GM19043 (cell line): ENCODE measurements around the gene KIR2DL3.
"Not testable (repeated sequence)": the region's sequence is repeated elsewhere in the genome, so short reads cannot be mapped to it uniquely, and the experiment has no call there.

ENCODE experiments used
- ATAC-seq: cut with Tn5 transposase; IDR thresholded peaks from one replicate; pipeline ENCODE4 v1.9.1; 2021; ENCODE audit warnings: low read depth; ENCODE audit not compliant: unreplicated experiment

KIR2DL3 gene

DNA sequence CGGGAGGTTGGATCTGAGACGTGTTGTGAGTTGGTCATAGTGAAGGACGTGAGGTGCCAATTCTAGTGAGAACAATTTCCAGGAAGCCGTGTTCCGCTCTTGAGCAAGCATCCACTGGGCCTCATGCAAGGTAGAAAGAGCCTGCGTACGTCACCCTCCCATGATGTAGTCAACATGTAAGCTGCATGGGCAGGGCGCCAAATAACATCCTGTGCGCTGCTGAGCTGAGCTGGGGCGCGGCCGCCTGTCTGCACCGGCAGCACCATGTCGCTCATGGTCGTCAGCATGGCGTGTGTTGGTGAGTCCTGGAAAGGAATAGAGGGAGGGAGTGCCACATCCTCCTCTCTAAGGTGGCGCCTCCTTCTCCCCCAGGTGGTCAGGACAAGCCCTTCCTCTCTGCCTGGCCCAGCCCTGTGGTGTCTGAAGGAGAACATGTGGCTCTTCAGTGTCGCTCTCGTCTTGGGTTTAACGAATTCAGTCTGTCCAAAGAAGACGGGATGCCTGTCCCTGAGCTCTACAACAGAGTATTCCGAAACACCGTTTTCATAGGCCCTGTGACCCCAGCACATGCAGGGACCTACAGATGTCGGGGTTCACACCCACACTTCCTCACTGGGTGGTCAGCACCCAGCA lies 47.9 kb downstream of the KIR2DL3 start:
- ATAC-seq = not testable (repeated sequence)

DNA sequence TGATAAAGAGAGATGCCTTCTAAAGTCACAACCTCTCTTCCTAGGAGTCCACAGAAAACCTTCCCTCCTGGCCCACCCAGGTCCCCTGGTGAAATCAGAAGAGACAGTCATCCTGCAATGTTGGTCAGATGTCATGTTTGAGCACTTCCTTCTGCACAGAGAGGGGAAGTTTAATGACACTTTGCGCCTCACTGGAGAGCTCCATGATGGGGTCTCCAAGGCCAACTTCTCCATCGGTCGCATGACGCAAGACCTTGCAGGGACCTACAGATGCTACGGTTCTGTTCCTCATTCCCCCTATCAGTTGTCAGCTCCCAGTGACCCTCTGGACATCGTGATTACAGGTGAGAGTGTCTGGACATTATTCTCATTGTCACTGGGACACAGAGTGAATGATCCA lies 49.8 kb downstream of the KIR2DL3 start:
- not testable (repeated sequence) for ATAC-seq

DNA sequence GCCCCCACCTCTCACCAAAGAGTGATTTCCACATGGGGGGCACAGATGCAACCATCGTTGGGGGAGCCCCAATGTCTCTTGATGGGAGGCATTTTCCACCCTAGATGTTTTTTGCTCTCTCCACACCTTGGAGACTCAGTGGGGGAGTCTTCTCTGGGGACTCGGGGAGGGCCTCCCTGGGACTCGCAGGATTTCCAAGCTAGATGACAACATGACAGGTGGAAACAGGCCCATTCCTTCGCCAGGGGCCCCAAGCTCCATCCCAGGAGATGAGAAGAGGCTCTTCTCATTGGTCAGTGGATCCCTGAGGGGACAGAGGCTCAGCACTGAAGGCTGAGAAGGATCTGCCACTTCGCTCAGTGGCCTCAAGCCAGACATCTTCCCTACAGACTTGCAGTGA lies 52.4 kb downstream of the KIR2DL3 start:
- no peak for ATAC-seq

DNA sequence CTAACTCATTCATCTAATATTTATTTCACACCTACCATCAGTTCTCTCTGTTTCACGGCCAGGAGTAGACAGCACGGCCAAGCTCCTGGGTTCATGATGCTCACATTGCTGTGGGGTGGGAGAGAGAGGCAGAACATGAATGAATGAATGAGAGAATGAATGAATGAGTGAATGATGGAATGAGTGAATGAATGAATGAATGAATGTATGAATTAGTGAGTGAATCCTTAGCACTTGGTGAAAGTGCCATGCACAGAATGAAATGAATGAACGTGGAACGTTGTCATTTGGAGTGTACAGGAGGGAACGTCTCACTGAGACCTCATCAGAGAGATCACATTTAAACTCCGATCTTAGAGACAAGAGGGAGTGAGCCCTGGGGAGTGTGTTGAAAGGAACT lies 53.2 kb downstream of the KIR2DL3 start:
- no peak for ATAC-seq

DNA sequence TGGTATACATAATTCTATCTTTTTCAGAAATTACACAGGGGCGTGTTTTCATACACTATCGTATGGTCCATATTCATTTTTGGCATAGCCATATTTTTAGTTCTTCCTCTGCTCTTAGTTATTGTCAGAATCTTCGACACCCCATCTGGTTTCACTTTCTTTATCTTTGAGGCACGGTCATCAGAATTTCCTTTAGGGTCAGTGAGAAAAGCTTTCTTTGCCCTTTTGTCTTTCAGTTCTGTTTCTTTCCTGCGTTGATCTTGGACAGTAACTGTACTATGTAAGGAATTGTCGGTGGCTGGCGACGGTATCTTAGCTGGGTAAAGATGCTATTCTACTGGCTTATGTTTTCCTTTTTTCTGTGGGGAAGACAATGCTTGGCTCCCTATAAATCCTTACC lies 54.5 kb downstream of the KIR2DL3 start:
- no peak for ATAC-seq

DNA sequence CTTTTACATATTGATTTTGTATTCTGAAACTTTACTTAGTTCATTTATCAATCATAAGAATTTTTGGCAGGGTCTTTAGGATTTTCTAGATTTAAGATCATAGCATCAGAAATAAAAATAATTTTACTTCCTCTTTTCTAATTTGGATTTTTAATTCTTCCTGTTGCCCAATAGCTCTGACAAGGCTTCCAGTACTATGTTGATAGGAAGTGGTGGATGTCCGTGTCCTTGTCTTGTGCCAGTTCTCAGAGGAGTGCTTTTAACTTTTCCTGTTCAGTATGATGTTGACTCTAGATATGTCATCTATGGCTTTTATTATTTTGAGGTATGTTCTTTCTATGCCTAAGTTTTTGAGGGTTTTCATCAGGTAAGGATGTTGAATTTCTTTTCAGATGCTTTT lies 57.4 kb downstream of the KIR2DL3 start:
- no peak for ATAC-seq
